Chondrocyte (in vitro differentiated cells): ENCODE data around the gene OR2D3. TPM values are rescaled to one million over a fixed set of nuclear protein-coding genes. Genes with fewer than 3 reads are reported as not detected.

Experiments
- DNase-seq: peaks from one replicate; pipeline ENCODE4 v3.0.0; 2021; ENCODE audit warnings: mixed read lengths, low spot score
- H3K27ac Mint-ChIP-seq: one replicate; pipeline ENCODE4 v1.8.0; 2021; ENCODE audit warnings: mild to moderate bottlenecking, moderate library complexity, mixed read lengths; ENCODE audit not compliant: unreplicated experiment
- H3K27me3 Mint-ChIP-seq: 2 replicates; pipeline ENCODE4 v1.8.0; 2021; ENCODE audit warnings: low read depth, mixed read lengths
- H3K36me3 Mint-ChIP-seq: 2 replicates; pipeline ENCODE4 v1.8.0; 2021; ENCODE audit warnings: low read depth, mixed read lengths
- H3K4me1 Mint-ChIP-seq: 2 replicates; pipeline ENCODE4 v1.8.0; 2021; ENCODE audit warnings: low read depth, mild to moderate bottlenecking, mixed read lengths
- H3K4me3 Mint-ChIP-seq: one replicate; pipeline ENCODE4 v1.8.0; 2021; ENCODE audit warnings: mild to moderate bottlenecking, moderate library complexity, mixed read lengths; ENCODE audit not compliant: unreplicated experiment
- H3K9me3 Mint-ChIP-seq: 2 replicates; pipeline ENCODE4 v1.8.0; 2021; ENCODE audit warnings: low read depth, mixed read lengths
- CTCF ChIP-seq: fragments of 200-600 bp; sonication (generic); IDR thresholded peaks from 2 replicates; pipeline ENCODE4 v1.5.0; 2021; ENCODE audit warnings: antibody characterized with exemption, mild to moderate bottlenecking, moderate library complexity
- long read RNA-seq: library from polyadenylated mRNA; stranded (forward); transcript quantifications from one replicate; pipeline ENCODE4 v2.0.0, GENCODE V29; 2021
- total RNA-seq: library from RNA; stranded (reverse); gene quantifications from 3 replicates; pipeline ENCODE4 v1.2.1, GENCODE V29; 2021

Gene OR2D3, protein sequence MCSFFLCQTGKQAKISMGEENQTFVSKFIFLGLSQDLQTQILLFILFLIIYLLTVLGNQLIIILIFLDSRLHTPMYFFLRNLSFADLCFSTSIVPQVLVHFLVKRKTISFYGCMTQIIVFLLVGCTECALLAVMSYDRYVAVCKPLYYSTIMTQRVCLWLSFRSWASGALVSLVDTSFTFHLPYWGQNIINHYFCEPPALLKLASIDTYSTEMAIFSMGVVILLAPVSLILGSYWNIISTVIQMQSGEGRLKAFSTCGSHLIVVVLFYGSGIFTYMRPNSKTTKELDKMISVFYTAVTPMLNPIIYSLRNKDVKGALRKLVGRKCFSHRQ
- total RNA-seq: not detected in 3 replicates
- long read RNA-seq: 0 reads

- no peaks in the 10 kb centered on the region for H3K27me3 Mint-ChIP-seq
- DNase-seq: no peak
- H3K4me3 Mint-ChIP-seq: no peak within 1 kb of the TSS
- peaks cover 3% of the 10 kb centered on the region for H3K4me1 Mint-ChIP-seq
- no peak for TF ChIP-seq CTCF
- no peaks in the 10 kb centered on the region for H3K36me3 Mint-ChIP-seq
- peaks cover 6% of the 10 kb centered on the region for H3K9me3 Mint-ChIP-seq
- no peak within 1 kb of the TSS for H3K27ac Mint-ChIP-seq
Observed at GRCh38 chr11:6920702-6921101, at the start of gene OR2D3. Gene OR2D3, plus strand, starts transcription at chr11:6921002. Its CDS starts 0 bp downstream, at chr11:6921002.

- Mint-ChIP-seq H3K4me1 (no peaks in the 10 kb centered on the region), H3K4me3 (no peak overlapping the region), H3K9me3 (no peaks in the 10 kb centered on the region), H3K27me3 (no peaks in the 10 kb centered on the region), H3K36me3 (no peaks in the 10 kb centered on the region), H3K27ac (no peak overlapping the region)
- no peak for TF ChIP-seq CTCF
- no peak for DNase-seq
Observed at GRCh38 chr11:6871278-6871677, 49.5 kb upstream of the OR2D3 start.

- Mint-ChIP-seq H3K4me3 (no peak overlapping the region), H3K36me3 (no peaks in the 10 kb centered on the region), H3K4me1 (no peaks in the 10 kb centered on the region), H3K27ac (no peak overlapping the region), H3K9me3 (peaks cover 6% of the 10 kb centered on the region), H3K27me3 (no peaks in the 10 kb centered on the region)
- TF ChIP-seq CTCF: no peak
- no peak for DNase-seq
Observed at GRCh38 chr11:6875761-6876160, 45.0 kb upstream of the OR2D3 start.

DNA sequence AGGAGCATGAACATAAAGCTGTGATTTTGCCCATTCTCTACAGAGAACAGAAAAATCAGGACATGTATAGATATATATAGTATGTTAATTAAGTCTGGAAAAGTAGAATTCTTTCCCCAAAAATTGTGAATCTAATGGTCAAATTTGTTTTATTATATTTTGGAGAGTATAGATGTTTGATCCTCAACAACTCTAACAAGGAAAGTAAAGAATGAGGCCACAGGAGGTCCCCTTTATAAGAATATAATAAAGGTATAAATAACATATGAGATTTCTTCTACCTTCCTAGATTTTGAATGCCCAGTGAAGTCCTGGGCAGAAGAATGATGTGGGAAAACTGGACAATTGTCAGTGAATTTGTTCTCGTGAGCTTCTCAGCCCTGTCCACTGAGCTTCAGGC, 44.5 kb upstream of the OR2D3 start, which contains the start of gene OR10A4:
TSS of gene OR10A4 (plus strand) at position 301 of the 400 bp plus-strand sequence. CDS start at position 324, 23 bp downstream.
- H3K9me3 Mint-ChIP-seq: peaks cover 6% of the 10 kb centered on the region
- no peak within 1 kb of the TSS for H3K4me3 Mint-ChIP-seq
- no peak for TF ChIP-seq CTCF
- no peak for DNase-seq
- no peak within 1 kb of the TSS for H3K27ac Mint-ChIP-seq
- no peaks in the 10 kb centered on the region for H3K36me3 Mint-ChIP-seq
- H3K27me3 Mint-ChIP-seq: no peaks in the 10 kb centered on the region
- H3K4me1 Mint-ChIP-seq: no peaks in the 10 kb centered on the region

GRCh38 chr11:6876914-6877313, 43.9 kb upstream of the OR2D3 start:
- Mint-ChIP-seq H3K27me3 (no peaks in the 10 kb centered on the region), H3K36me3 (no peaks in the 10 kb centered on the region), H3K9me3 (peaks cover 6% of the 10 kb centered on the region), H3K4me1 (no peaks in the 10 kb centered on the region), H3K27ac (no peak overlapping the region), H3K4me3 (no peak overlapping the region)
- no peak for TF ChIP-seq CTCF
- no peak for DNase-seq
